ENCODE measurements around the gene KPTN. TPM values are rescaled to one million over a fixed set of nuclear protein-coding genes. Genes with fewer than 3 reads are reported as not detected.

The KPTN gene
- total and polyA plus RNA-seq, 2 of the 13 experiments (the other 11 are each of a cell fraction or from before 2014, with no cell fraction given) = 9.1 to 13.3 TPM

- TF ChIP-seq SP1 (IDR thresholded peaks at IDR 0.05) (no peak), SP1 (CRISPR knock-in tag; IDR thresholded peaks at IDR 0.05) (peak; percentile 79), CEBPG (CRISPR knock-in tag; IDR thresholded peaks at IDR 0.05) (peak; percentile 22), MLLT10 (CRISPR knock-in tag; IDR thresholded peaks at IDR 0.05) (no peak), ZNF331 (CRISPR knock-in tag; IDR thresholded peaks at IDR 0.05) (peak; percentile 41; the same call in 1 of the 2 replicates), ZNF614 (CRISPR knock-in tag; IDR thresholded peaks at IDR 0.05; ENCODE audit: borderline replicate concordance) (no peak), ZNF484 (CRISPR knock-in tag; IDR thresholded peaks at IDR 0.05; ENCODE audit: borderline replicate concordance, low read depth) (no peak), FOXO1 (CRISPR knock-in tag; IDR thresholded peaks at IDR 0.05) (peak; percentile 53; the same call in 1 of the 2 replicates), RBFOX2 (IDR thresholded peaks at IDR 0.05; ENCODE audit: low read depth, low read length) (peak; percentile 89), ZNF513 (CRISPR knock-in tag; conservative IDR thresholded peaks at IDR 0.05) (no peak), ZNF770 (CRISPR knock-in tag; IDR thresholded peaks at IDR 0.05) (no peak), CBX5 (CRISPR knock-in tag; IDR thresholded peaks at IDR 0.05; ENCODE audit: borderline replicate concordance) (no peak; the same call in 1 of the 2 replicates), NCOA1 (CRISPR knock-in tag; IDR thresholded peaks at IDR 0.05) (no peak), SP2 (CRISPR knock-in tag; IDR thresholded peaks at IDR 0.05) (peak; percentile 64), TOE1 (CRISPR knock-in tag; IDR thresholded peaks at IDR 0.05) (no peak), RFX5 (IDR thresholded peaks at IDR 0.05; ENCODE audit: low read depth, low read length) (peak; percentile 48; the same call in 1 of the 2 replicates), BRF2 (CRISPR knock-in tag; IDR thresholded peaks at IDR 0.05) (no peak), SRSF9 (IDR thresholded peaks at IDR 0.05; ENCODE audit: borderline replicate concordance, insufficient read depth, low read depth, low read length, poor library complexity, severe bottlenecking) (no peak), ZBTB42 (CRISPR knock-in tag; IDR thresholded peaks at IDR 0.05) (no peak), THYN1 (CRISPR knock-in tag; IDR thresholded peaks at IDR 0.05; ENCODE audit: borderline replicate concordance, low read depth) (no peak), HOXD1 (CRISPR knock-in tag; IDR thresholded peaks at IDR 0.05) (no peak), PCBP2 (optimal IDR thresholded peaks at IDR 0.05; ENCODE audit: low read depth, low read length, poor library complexity, severe bottlenecking) (no peak), ELF1 (CRISPR knock-in tag; IDR thresholded peaks at IDR 0.05) (peak; percentile 73), ZBTB3 (CRISPR knock-in tag; IDR thresholded peaks at IDR 0.05; ENCODE audit: borderline replicate concordance, low read depth) (0 out of 2 replicates have a peak, but pooled peaks have one; percentile 67)
- TF ChIP-seq, protein P1, sequence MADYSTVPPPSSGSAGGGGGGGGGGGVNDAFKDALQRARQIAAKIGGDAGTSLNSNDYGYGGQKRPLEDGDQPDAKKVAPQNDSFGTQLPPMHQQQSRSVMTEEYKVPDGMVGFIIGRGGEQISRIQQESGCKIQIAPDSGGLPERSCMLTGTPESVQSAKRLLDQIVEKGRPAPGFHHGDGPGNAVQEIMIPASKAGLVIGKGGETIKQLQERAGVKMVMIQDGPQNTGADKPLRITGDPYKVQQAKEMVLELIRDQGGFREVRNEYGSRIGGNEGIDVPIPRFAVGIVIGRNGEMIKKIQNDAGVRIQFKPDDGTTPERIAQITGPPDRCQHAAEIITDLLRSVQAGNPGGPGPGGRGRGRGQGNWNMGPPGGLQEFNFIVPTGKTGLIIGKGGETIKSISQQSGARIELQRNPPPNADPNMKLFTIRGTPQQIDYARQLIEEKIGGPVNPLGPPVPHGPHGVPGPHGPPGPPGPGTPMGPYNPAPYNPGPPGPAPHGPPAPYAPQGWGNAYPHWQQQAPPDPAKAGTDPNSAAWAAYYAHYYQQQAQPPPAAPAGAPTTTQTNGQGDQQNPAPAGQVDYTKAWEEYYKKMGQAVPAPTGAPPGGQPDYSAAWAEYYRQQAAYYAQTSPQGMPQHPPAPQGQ (CRISPR knock-in tag; IDR thresholded peaks at IDR 0.05; ENCODE audit: borderline replicate concordance) = no peak
Measured at GRCh38 chr19:47514869-47515588, 31.0 kb upstream of the KPTN start, which contains the start of gene NAPA (continued).
